Thymus (tissue), 11 donors: Measurements from ENCODE around the gene SPRY4. TPM values are rescaled to one million over a fixed set of nuclear protein-coding genes. Genes with fewer than 3 reads are reported as not detected.

Experiments
- DNase-seq, 9 donors: peaks; one replicate each; pipeline ENCODE4 v3.0.0-alpha.2; 2013; ENCODE audit warnings: low spot score in 9 of 9, low read depth in 6 of 9, missing footprints in 1 of 9
- H3K27ac ChIP-seq, 2 donors: one replicate each; pipeline ENCODE4 v1.5.1; 2013; ENCODE audit warnings: control low read depth in 1 of 2, low read depth in 1 of 2, low read length in 1 of 2, mild to moderate bottlenecking in 1 of 2, moderate library complexity in 1 of 2
- H3K27me3 ChIP-seq, 2 donors: one replicate each; pipeline ENCODE4 v1.5.1; 2013; ENCODE audit warnings: low read length in 1 of 2; ENCODE audit not compliant: control insufficient read depth in 2 of 2, insufficient read depth in 1 of 2
- H3K36me3 ChIP-seq, 2 donors: one replicate each; pipeline ENCODE4 v1.5.1; 2013; ENCODE audit warnings: low read length in 1 of 2, mild to moderate bottlenecking in 1 of 2, moderate library complexity in 1 of 2; ENCODE audit not compliant: control insufficient read depth in 2 of 2, insufficient read depth in 2 of 2
- H3K4me1 ChIP-seq, 2 donors: one replicate each; pipeline ENCODE4 v1.5.1; 2013; ENCODE audit warnings: low read length in 2 of 2; ENCODE audit not compliant: control insufficient read depth in 2 of 2, insufficient read depth in 2 of 2
- H3K4me3 ChIP-seq, 2 donors: one replicate each; pipeline ENCODE4 v1.5.1; 2013; ENCODE audit warnings: low read length in 2 of 2, control low read depth in 1 of 2, mild to moderate bottlenecking in 1 of 2
- H3K9me3 ChIP-seq, 2 donors: one replicate each; pipeline ENCODE4 v1.5.1; 2013; ENCODE audit warnings: low read length in 1 of 2, mild to moderate bottlenecking in 1 of 2; ENCODE audit not compliant: control insufficient read depth in 2 of 2, insufficient read depth in 1 of 2
- WGBS: extraction: QIAGEN DNeasy Blood & Tissue Kit; methylation state at CpG from one replicate; pipeline ENCODE4 v1.1.7; 2013; 5-methylcytosine and 5-hydroxymethylcytosine counted together
- polyA plus RNA-seq: library from polyadenylated mRNA; stranded (reverse); fragments of 200-250 nt; gene quantifications from one replicate; pipeline ENCODE4 v1.2.3, GENCODE V29; 2013
- total RNA-seq: library from RNA; stranded (reverse); fragments of 120-200 nt; gene quantifications from one replicate; pipeline ENCODE4 v1.2.4, GENCODE V29; 2013
- donor health status: healthy.

Gene SPRY4
- total and polyA plus RNA-seq, 2 donors, result 1.6 to 2.0 TPM

- Histone ChIP-seq H3K4me3 (no peak overlapping the region), H3K9me3 (no peaks in the 10 kb centered on the region), H3K4me1 (peaks cover 0 to 18% of the 10 kb centered on the region in 2 donors), H3K27ac (no peak overlapping the region), H3K27me3 (peaks cover 3 to 28% of the 10 kb centered on the region in 2 donors), H3K36me3 (no peaks in the 10 kb centered on the region)
- WGBS, result 53% methylated on average over 4 of the region's 4 CpGs
- DNase-seq, result no peak
Measured at GRCh38 chr5:142313682-142314081, 11.1 kb downstream of the SPRY4 start.

GRCh38 chr5:142313275-142313674 is 11.5 kb downstream of the SPRY4 start:
- DNase-seq, result no peak
- H3K4me3 ChIP-seq, result no peak overlapping the region
- H3K4me1 ChIP-seq, result peaks cover 0 to 18% of the 10 kb centered on the region in 2 donors
- peaks cover 3 to 28% of the 10 kb centered on the region in 2 donors for H3K27me3 ChIP-seq
- 95% methylated on average over 10 of the region's 10 CpGs for WGBS
- H3K27ac ChIP-seq, result no peak overlapping the region
- H3K36me3 ChIP-seq, result no peaks in the 10 kb centered on the region
- H3K9me3 ChIP-seq, result no peaks in the 10 kb centered on the region

- no peak for DNase-seq
- Histone ChIP-seq H3K27me3 (peaks cover 3 to 26% of the 10 kb centered on the region in 2 donors), H3K27ac (no peak overlapping the region), H3K4me1 (peaks cover 0 to 18% of the 10 kb centered on the region in 2 donors), H3K4me3 (no peak overlapping the region), H3K36me3 (no peaks in the 10 kb centered on the region), H3K9me3 (no peaks in the 10 kb centered on the region)
- WGBS, result 96% methylated on average over 5 of the region's 5 CpGs
Measured at GRCh38 chr5:142312399-142312798, 12.4 kb downstream of the SPRY4 start.

GRCh38 chr5:142311725-142312124 is 13.1 kb downstream of the SPRY4 start:
- peaks cover 0 to 14% of the 10 kb centered on the region in 2 donors for H3K4me1 ChIP-seq
- H3K36me3 ChIP-seq, result no peaks in the 10 kb centered on the region
- 91% methylated on average over 7 of the region's 7 CpGs for WGBS
- peaks cover 3 to 24% of the 10 kb centered on the region in 2 donors for H3K27me3 ChIP-seq
- no peak overlapping the region for H3K4me3 ChIP-seq
- no peaks in the 10 kb centered on the region for H3K9me3 ChIP-seq
- no peak overlapping the region for H3K27ac ChIP-seq
- no peak for DNase-seq

GRCh38 chr5:142310803-142311202 is 14.0 kb downstream of the SPRY4 start:
- no peaks in the 10 kb centered on the region for H3K36me3 ChIP-seq
- no peak overlapping the region for H3K27ac ChIP-seq
- no peak for DNase-seq
- H3K9me3 ChIP-seq, result no peaks in the 10 kb centered on the region
- 95% methylated on average over 9 of the region's 9 CpGs for WGBS
- peaks cover 3 to 24% of the 10 kb centered on the region in 2 donors for H3K27me3 ChIP-seq
- no peak overlapping the region for H3K4me3 ChIP-seq
- H3K4me1 ChIP-seq, result peaks cover 0 to 10% of the 10 kb centered on the region in 2 donors

GRCh38 chr5:142309747-142310318 is 15.0 kb downstream of the SPRY4 start:
- Histone ChIP-seq H3K4me3 (no peak overlapping the region), H3K36me3 (no peaks in the 10 kb centered on the region), H3K4me1 (peaks cover 0 to 8% of the 10 kb centered on the region in 2 donors), H3K27ac (no peak overlapping the region), H3K9me3 (no peaks in the 10 kb centered on the region), H3K27me3 (peaks cover 3 to 20% of the 10 kb centered on the region in 2 donors)
- WGBS, result 88% methylated on average over 12 of the region's 12 CpGs
- no peak for DNase-seq

GRCh38 chr5:142308358-142308757 is 16.5 kb downstream of the SPRY4 start:
- no peaks in the 10 kb centered on the region for H3K36me3 ChIP-seq

GRCh38 chr5:142307146-142307890 is 17.5 kb downstream of the SPRY4 start:
- H3K36me3 ChIP-seq, result no peaks in the 10 kb centered on the region
- H3K4me3 ChIP-seq, result no peak overlapping the region
- H3K4me1 ChIP-seq, result peaks cover 0 to 5% of the 10 kb centered on the region in 2 donors
- peaks cover 0 to 8% of the 10 kb centered on the region in 2 donors for H3K27me3 ChIP-seq
- H3K27ac ChIP-seq, result no peak overlapping the region
- no peak for DNase-seq
- no peaks in the 10 kb centered on the region for H3K9me3 ChIP-seq
- 96% methylated on average over 7 of the region's 7 CpGs for WGBS

More at GRCh38 chr5:142308358-142308757, 16.5 kb downstream of the SPRY4 start:
- H3K27me3 ChIP-seq, result peaks cover 3 to 14% of the 10 kb centered on the region in 2 donors
- H3K9me3 ChIP-seq, result no peaks in the 10 kb centered on the region
- DNase-seq, result no peak
- peaks cover 0 to 5% of the 10 kb centered on the region in 2 donors for H3K4me1 ChIP-seq
- WGBS, result 96% methylated on average over 3 of the region's 3 CpGs
- no peak overlapping the region for H3K27ac ChIP-seq
- H3K4me3 ChIP-seq, result no peak overlapping the region

- Histone ChIP-seq H3K4me3 (no peak overlapping the region), H3K9me3 (no peaks in the 10 kb centered on the region)
Measured at GRCh38 chr5:142306077-142306502, 18.7 kb downstream of the SPRY4 start.

More at GRCh38 chr5:142306077-142306502, 18.7 kb downstream of the SPRY4 start:
- H3K36me3 ChIP-seq, result no peaks in the 10 kb centered on the region
- H3K4me1 ChIP-seq, result peaks cover 0 to 5% of the 10 kb centered on the region in 2 donors
- no peak for DNase-seq
- peaks cover 0 to 6% of the 10 kb centered on the region in 2 donors for H3K27me3 ChIP-seq
- no peak overlapping the region for H3K27ac ChIP-seq
- WGBS, result 95% methylated on average over 6 of the region's 6 CpGs
